Measurements from ENCODE around the gene CEP57L1. TPM values are rescaled to one million over a fixed set of nuclear protein-coding genes. Genes with fewer than 3 reads are reported as not detected.

The CEP57L1 gene
- total RNA-seq, 1 experiment from 2014 or later = 18.9 TPM

- Mint-ChIP-seq H3K4me1 (ENCODE audit: insufficient read depth, unreplicated experiment) (no peaks in the 10 kb centered on the region), H3K36me3 (ENCODE audit: insufficient read depth, unreplicated experiment) (no peaks in the 10 kb centered on the region), H3K4me3 (ENCODE audit: unreplicated experiment) (no peak overlapping the region), H3K27ac (ENCODE audit: low read depth, unreplicated experiment) (no peak overlapping the region), H3K9me3 (ENCODE audit: unreplicated experiment) (peaks cover 6% of the 10 kb centered on the region), H3K27me3 (ENCODE audit: insufficient read depth, unreplicated experiment) (no peaks in the 10 kb centered on the region)
- CTCF ChIA-PET = interaction anchor here (1.1 kb wide), 1 partner anchor 15 kb away, joined by 6 read pairs; no protein-coding TSS in a partner anchor
- intact Hi-C loops (cut with micrococcal nuclease) = no loop called here
- POLR2A ChIA-PET = interaction anchor here (0.7 kb wide), 1 partner anchor 10 kb away, joined by 3 read pairs; no protein-coding TSS in a partner anchor
- BruUV-seq (replicated peaks) = no TSS peak
- no peak for DNase-seq (ENCODE audit: unreplicated experiment)
- TF ChIP-seq CTCF (IDR thresholded peaks at IDR 0.05; ENCODE audit: unreplicated experiment) = no peak
These were observed 76.9 kb downstream of the CEP57L1 start for GRCh38 chr6:109172101-109172746.

GRCh38 chr6:109174916-109175315 is 79.6 kb downstream of the CEP57L1 start:
- Mint-ChIP-seq H3K4me1 (ENCODE audit: insufficient read depth, unreplicated experiment) (no peaks in the 10 kb centered on the region), H3K36me3 (ENCODE audit: insufficient read depth, unreplicated experiment) (peaks cover 7% of the 10 kb centered on the region), H3K27ac (ENCODE audit: low read depth, unreplicated experiment) (no peak overlapping the region), H3K9me3 (ENCODE audit: unreplicated experiment) (peaks cover 6% of the 10 kb centered on the region), H3K27me3 (ENCODE audit: insufficient read depth, unreplicated experiment) (no peaks in the 10 kb centered on the region), H3K4me3 (ENCODE audit: unreplicated experiment) (no peak overlapping the region)
- no peak for TF ChIP-seq CTCF (IDR thresholded peaks at IDR 0.05; ENCODE audit: unreplicated experiment)
- intact Hi-C loops (cut with micrococcal nuclease) = no loop called here
- POLR2A ChIA-PET = interaction anchor here (1.0 kb wide), 1 partner anchor 11 kb away, joined by 6 read pairs; no protein-coding TSS in a partner anchor
- no TSS peak for BruUV-seq (replicated peaks)
- CTCF ChIA-PET = no interaction called here
- DNase-seq (ENCODE audit: unreplicated experiment) = no peak

GRCh38 chr6:109178921-109179320 is 83.6 kb downstream of the CEP57L1 start:
- POLR2A ChIA-PET = no interaction called here
- CTCF ChIA-PET = interaction anchor here (2.6 kb wide), 1 partner anchor 9 kb away, joined by 19 read pairs; no protein-coding TSS in a partner anchor
- no TSS peak for BruUV-seq (replicated peaks)
- intact Hi-C loops (cut with micrococcal nuclease) = no loop called here
- Mint-ChIP-seq H3K36me3 (ENCODE audit: insufficient read depth, unreplicated experiment) (peaks cover 7% of the 10 kb centered on the region), H3K27ac (ENCODE audit: low read depth, unreplicated experiment) (no peak overlapping the region), H3K9me3 (ENCODE audit: unreplicated experiment) (peaks cover 6% of the 10 kb centered on the region), H3K27me3 (ENCODE audit: insufficient read depth, unreplicated experiment) (peaks cover 20% of the 10 kb centered on the region), H3K4me1 (ENCODE audit: insufficient read depth, unreplicated experiment) (peaks cover 4% of the 10 kb centered on the region), H3K4me3 (ENCODE audit: unreplicated experiment) (no peak overlapping the region)
- no peak for DNase-seq (ENCODE audit: unreplicated experiment)
- TF ChIP-seq CTCF (IDR thresholded peaks at IDR 0.05; ENCODE audit: unreplicated experiment) = no peak

GRCh38 chr6:109179507-109179906 is 84.2 kb downstream of the CEP57L1 start:
- ChIA-PET CTCF (interaction anchor here (2.6 kb wide), 1 partner anchor 9 kb away, joined by 19 read pairs; no protein-coding TSS in a partner anchor), POLR2A (interaction anchor here (0.6 kb wide), 1 partner anchor 203 kb away, joined by 3 read pairs; the partner anchor contains the start of gene CD164)
- TF ChIP-seq CTCF (IDR thresholded peaks at IDR 0.05; ENCODE audit: unreplicated experiment) = no peak
- BruUV-seq (replicated peaks) = no TSS peak
- Mint-ChIP-seq H3K9me3 (ENCODE audit: unreplicated experiment) (peaks cover 6% of the 10 kb centered on the region), H3K4me1 (ENCODE audit: insufficient read depth, unreplicated experiment) (peaks cover 4% of the 10 kb centered on the region), H3K36me3 (ENCODE audit: insufficient read depth, unreplicated experiment) (peaks cover 7% of the 10 kb centered on the region), H3K27me3 (ENCODE audit: insufficient read depth, unreplicated experiment) (peaks cover 26% of the 10 kb centered on the region), H3K27ac (ENCODE audit: low read depth, unreplicated experiment) (no peak overlapping the region), H3K4me3 (ENCODE audit: unreplicated experiment) (no peak overlapping the region)
- DNase-seq (ENCODE audit: unreplicated experiment) = no peak
- intact Hi-C loops (cut with micrococcal nuclease) = no loop called here

Measured in MCF 10A (cell line).